HEK293 (cell line): ENCODE data around the gene ASB16.

Source experiments
- SP2 ChIP-seq: fragments of 450-650 bp; formaldehyde crosslinking; IDR thresholded peaks from 2 replicates; pipeline ENCODE4 v1.5.1; 2016; ENCODE audit warnings: missing biosample characterization, missing genetic modification characterization
- TCF7L2 ChIP-seq: IDR thresholded peaks from 2 replicates; pipeline ENCODE4 v1.6.1; 2011; ENCODE audit warnings: low read depth, mild to moderate bottlenecking, inconsistent platforms, low read length, moderate library complexity, borderline replicate concordance
- ZNF174 ChIP-seq: fragments of 450-650 bp; formaldehyde crosslinking; IDR thresholded peaks from 2 replicates; pipeline ENCODE4 v1.5.0; 2017; ENCODE audit warnings: missing biosample characterization, mild to moderate bottlenecking, missing genetic modification characterization
- ZNF211 ChIP-seq: fragments of 450-650 bp; formaldehyde crosslinking; IDR thresholded peaks from 2 replicates; pipeline ENCODE4 v1.5.1; 2016; ENCODE audit warnings: low read depth, missing biosample characterization, missing genetic modification characterization
- ZNF266 ChIP-seq: fragments of 450-650 bp; formaldehyde crosslinking; IDR thresholded peaks from 2 replicates; pipeline ENCODE4 v1.5.1; 2016; ENCODE audit warnings: missing biosample characterization, missing genetic modification characterization, low read depth
- ZNF292 ChIP-seq: fragments of 450-650 bp; formaldehyde crosslinking; IDR thresholded peaks from 2 replicates; pipeline ENCODE4 v1.5.1; 2016; ENCODE audit warnings: low read depth, missing biosample characterization, missing genetic modification characterization, borderline replicate concordance
- ZNF514 ChIP-seq: fragments of 450-650 bp; formaldehyde crosslinking; IDR thresholded peaks from 2 replicates; pipeline ENCODE4 v1.5.1; 2016; ENCODE audit warnings: missing biosample characterization, missing genetic modification characterization
- ZNF530 ChIP-seq: fragments of 450-650 bp; formaldehyde crosslinking; IDR thresholded peaks from 2 replicates; pipeline ENCODE4 v1.5.1; 2016; ENCODE audit warnings: low read depth, missing biosample characterization, missing genetic modification characterization
- ZNF658 ChIP-seq: fragments of 450-650 bp; formaldehyde crosslinking; IDR thresholded peaks from 2 replicates; pipeline ENCODE4; 2016; ENCODE audit warnings: missing biosample characterization, missing genetic modification characterization
- ZNF785 ChIP-seq: fragments of 450-650 bp; formaldehyde crosslinking; IDR thresholded peaks from 2 replicates; pipeline ENCODE4 v1.5.1; 2016; ENCODE audit warnings: missing biosample characterization, missing genetic modification characterization
- TF ChIP-seq, protein P1 (sequence below): fragments of 450-650 bp; formaldehyde crosslinking; IDR thresholded peaks from 2 replicates; pipeline ENCODE4; 2016; ENCODE audit warnings: missing biosample characterization, missing genetic modification characterization
- TF ChIP-seq, protein P2 (sequence below): fragments of 450-650 bp; formaldehyde crosslinking; IDR thresholded peaks from 2 replicates; pipeline ENCODE4 v1.5.1; 2016; ENCODE audit warnings: missing biosample characterization, missing genetic modification characterization
- TF ChIP-seq, protein P3 (sequence below): fragments of 450-650 bp; formaldehyde crosslinking; IDR thresholded peaks from 2 replicates; pipeline ENCODE4 v1.5.1; 2017; ENCODE audit warnings: missing biosample characterization, mild to moderate bottlenecking, missing genetic modification characterization, moderate library complexity
- TF ChIP-seq, protein P4 (sequence below): fragments of 450-650 bp; formaldehyde crosslinking; IDR thresholded peaks from 2 replicates; pipeline ENCODE4 v1.5.1; 2016; ENCODE audit warnings: missing biosample characterization, missing genetic modification characterization

DNA sequence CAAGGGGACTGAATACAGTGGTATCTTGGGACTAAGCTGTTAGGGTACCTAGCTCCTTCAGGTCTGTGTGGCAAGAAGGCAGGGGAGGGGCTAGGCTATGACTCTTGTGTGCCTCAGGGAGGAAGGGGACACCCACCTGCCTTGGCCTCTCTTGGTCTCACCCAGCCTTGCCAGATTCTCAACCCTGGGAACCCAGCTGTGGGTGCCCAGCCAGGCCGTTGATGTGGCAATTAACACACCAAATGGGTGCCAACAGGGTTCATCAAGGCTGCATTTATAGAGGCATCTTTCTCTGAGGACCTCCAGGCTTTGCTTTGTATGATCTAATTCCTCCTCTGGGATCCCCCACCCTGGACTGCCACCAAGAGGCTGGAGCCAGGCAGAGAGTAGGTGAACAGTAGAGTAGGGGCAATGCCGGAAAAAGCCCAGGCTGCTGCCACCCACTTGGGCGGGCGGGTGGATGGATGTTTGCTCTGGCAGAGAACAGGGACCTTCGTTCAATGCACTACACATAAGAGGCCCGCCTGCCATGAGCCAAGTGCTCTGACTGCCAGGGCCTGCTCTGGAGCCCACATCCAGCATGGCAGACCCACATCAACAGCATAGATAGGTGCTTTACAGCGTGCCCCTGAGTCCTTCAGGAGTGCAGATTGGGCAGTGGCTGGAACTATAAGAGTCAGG is 3.2 kb upstream of the ASB16 start:
- no peak for TF ChIP-seq ZNF174 (tag by site-specific recombination)
- TF ChIP-seq, protein P1, sequence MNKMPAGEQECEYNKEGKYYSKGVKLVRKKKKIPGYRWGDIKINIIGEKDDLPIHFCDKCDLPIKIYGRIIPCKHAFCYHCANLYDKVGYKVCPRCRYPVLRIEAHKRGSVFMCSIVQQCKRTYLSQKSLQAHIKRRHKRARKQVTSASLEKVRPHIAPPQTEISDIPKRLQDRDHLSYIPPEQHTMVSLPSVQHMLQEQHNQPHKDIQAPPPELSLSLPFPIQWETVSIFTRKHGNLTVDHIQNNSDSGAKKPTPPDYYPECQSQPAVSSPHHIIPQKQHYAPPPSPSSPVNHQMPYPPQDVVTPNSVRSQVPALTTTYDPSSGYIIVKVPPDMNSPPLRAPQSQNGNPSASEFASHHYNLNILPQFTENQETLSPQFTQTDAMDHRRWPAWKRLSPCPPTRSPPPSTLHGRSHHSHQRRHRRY (tag by site-specific recombination) = no peak
- no peak for TF ChIP-seq ZNF530
- TF ChIP-seq, protein P2, sequence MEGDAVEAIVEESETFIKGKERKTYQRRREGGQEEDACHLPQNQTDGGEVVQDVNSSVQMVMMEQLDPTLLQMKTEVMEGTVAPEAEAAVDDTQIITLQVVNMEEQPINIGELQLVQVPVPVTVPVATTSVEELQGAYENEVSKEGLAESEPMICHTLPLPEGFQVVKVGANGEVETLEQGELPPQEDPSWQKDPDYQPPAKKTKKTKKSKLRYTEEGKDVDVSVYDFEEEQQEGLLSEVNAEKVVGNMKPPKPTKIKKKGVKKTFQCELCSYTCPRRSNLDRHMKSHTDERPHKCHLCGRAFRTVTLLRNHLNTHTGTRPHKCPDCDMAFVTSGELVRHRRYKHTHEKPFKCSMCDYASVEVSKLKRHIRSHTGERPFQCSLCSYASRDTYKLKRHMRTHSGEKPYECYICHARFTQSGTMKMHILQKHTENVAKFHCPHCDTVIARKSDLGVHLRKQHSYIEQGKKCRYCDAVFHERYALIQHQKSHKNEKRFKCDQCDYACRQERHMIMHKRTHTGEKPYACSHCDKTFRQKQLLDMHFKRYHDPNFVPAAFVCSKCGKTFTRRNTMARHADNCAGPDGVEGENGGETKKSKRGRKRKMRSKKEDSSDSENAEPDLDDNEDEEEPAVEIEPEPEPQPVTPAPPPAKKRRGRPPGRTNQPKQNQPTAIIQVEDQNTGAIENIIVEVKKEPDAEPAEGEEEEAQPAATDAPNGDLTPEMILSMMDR (tag by site-specific recombination) = no peak
- TF ChIP-seq ZNF658 (tag by site-specific recombination) = no peak
- no peak for TF ChIP-seq TCF7L2
- TF ChIP-seq, protein P3, sequence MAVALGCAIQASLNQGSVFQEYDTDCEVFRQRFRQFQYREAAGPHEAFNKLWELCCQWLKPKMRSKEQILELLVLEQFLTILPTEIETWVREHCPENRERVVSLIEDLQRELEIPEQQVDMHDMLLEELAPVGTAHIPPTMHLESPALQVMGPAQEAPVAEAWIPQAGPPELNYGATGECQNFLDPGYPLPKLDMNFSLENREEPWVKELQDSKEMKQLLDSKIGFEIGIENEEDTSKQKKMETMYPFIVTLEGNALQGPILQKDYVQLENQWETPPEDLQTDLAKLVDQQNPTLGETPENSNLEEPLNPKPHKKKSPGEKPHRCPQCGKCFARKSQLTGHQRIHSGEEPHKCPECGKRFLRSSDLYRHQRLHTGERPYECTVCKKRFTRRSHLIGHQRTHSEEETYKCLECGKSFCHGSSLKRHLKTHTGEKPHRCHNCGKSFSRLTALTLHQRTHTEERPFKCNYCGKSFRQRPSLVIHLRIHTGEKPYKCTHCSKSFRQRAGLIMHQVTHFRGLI (tag by site-specific recombination) = no peak
- no peak for TF ChIP-seq SP2 (tag by site-specific recombination)
- no peak for TF ChIP-seq ZNF514 (tag by site-specific recombination)
- TF ChIP-seq ZNF785 (tag by site-specific recombination) = no peak
- TF ChIP-seq, protein P4, sequence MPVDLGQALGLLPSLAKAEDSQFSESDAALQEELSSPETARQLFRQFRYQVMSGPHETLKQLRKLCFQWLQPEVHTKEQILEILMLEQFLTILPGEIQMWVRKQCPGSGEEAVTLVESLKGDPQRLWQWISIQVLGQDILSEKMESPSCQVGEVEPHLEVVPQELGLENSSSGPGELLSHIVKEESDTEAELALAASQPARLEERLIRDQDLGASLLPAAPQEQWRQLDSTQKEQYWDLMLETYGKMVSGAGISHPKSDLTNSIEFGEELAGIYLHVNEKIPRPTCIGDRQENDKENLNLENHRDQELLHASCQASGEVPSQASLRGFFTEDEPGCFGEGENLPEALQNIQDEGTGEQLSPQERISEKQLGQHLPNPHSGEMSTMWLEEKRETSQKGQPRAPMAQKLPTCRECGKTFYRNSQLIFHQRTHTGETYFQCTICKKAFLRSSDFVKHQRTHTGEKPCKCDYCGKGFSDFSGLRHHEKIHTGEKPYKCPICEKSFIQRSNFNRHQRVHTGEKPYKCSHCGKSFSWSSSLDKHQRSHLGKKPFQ = no peak
- TF ChIP-seq ZNF266 (tag by site-specific recombination) = no peak
- no peak for TF ChIP-seq ZNF292 (tag by site-specific recombination)
- TF ChIP-seq ZNF211 (tag by site-specific recombination) = no peak
